NCI-H2107 (cell line): Measurements from ENCODE around the gene XRRA1.
A peak's percentile ranks its signal among the peaks of the same experiment; 100 is the strongest.

ENCODE experiments used
- DNase-seq: peaks from one replicate; lab custom pipeline; 2025; lab: John Stamatoyannopoulos, UW

XRRA1 gene

GRCh38 chr11:74950374-74950969, 1.6 kb upstream of the XRRA1 start:
- DNase-seq, result no peak

GRCh38 chr11:74949753-74950137, 854 bp upstream of the XRRA1 start:
- DNase-seq, result no peak

GRCh38 chr11:74948546-74948897, 369 bp downstream of the XRRA1 start:
- DNase-seq, result no peak

- no peak for DNase-seq
These were observed 6.7 kb downstream of the XRRA1 start for GRCh38 chr11:74942073-74942759.

- no peak for DNase-seq
These were observed 7.4 kb downstream of the XRRA1 start for GRCh38 chr11:74941492-74941891.

- DNase-seq, result no peak
These were observed 11.0 kb downstream of the XRRA1 start for GRCh38 chr11:74937696-74938475.

GRCh38 chr11:74936976-74937375, 11.9 kb downstream of the XRRA1 start:
- no peak for DNase-seq

GRCh38 chr11:74936087-74936486, 12.8 kb downstream of the XRRA1 start:
- peak; percentile 2 for DNase-seq

GRCh38 chr11:74935285-74935684, 13.6 kb downstream of the XRRA1 start:
- DNase-seq, result no peak

- no peak for DNase-seq
These were observed 15.1 kb downstream of the XRRA1 start for GRCh38 chr11:74933765-74934164.

- DNase-seq, result no peak
These were observed 16.1 kb downstream of the XRRA1 start for GRCh38 chr11:74932797-74933196.

GRCh38 chr11:74932169-74932568, 16.7 kb downstream of the XRRA1 start:
- no peak for DNase-seq

- peak; percentile 67 for DNase-seq
These were observed 19.2 kb downstream of the XRRA1 start for GRCh38 chr11:74929431-74930363.

- DNase-seq, result no peak
These were observed 21.4 kb downstream of the XRRA1 start for GRCh38 chr11:74927496-74927895.

- DNase-seq, result no peak
These were observed 22.4 kb downstream of the XRRA1 start for GRCh38 chr11:74926304-74927030.

GRCh38 chr11:74925281-74925680, 23.6 kb downstream of the XRRA1 start:
- no peak for DNase-seq

- no peak for DNase-seq
These were observed 25.8 kb downstream of the XRRA1 start for GRCh38 chr11:74923125-74923524.

GRCh38 chr11:74909812-74910211, 39.1 kb downstream of the XRRA1 start:
- no peak for DNase-seq

GRCh38 chr11:74909385-74909784, 39.5 kb downstream of the XRRA1 start:
- DNase-seq, result no peak

- no peak for DNase-seq
These were observed 43.6 kb downstream of the XRRA1 start for GRCh38 chr11:74905326-74905725.

GRCh38 chr11:74902342-74902741, 46.5 kb downstream of the XRRA1 start:
- DNase-seq, result no peak

GRCh38 chr11:74896311-74896710, 52.6 kb downstream of the XRRA1 start:
- DNase-seq, result no peak
